HG03378 (cell line): ENCODE measurements around the gene QPRT.
"Not testable (repeated sequence)": the region's sequence is repeated elsewhere in the genome, so short reads cannot be mapped to it uniquely, and the experiment has no call there.

Experiments used
- ATAC-seq: cut with Tn5 transposase; IDR thresholded peaks from one replicate; pipeline ENCODE4 v1.9.1; 2021; ENCODE audit warnings: mild to moderate bottlenecking, moderate library complexity; ENCODE audit not compliant: unreplicated experiment

QPRT gene

GRCh38 chr16:29678691-29679267, at the start of gene QPRT:
QPRT (plus strand) TSS chr16:29679180; CDS start chr16:29679198, 18 bp downstream.
- ATAC-seq: no peak

GRCh38 chr16:29629318-29629717, 49.7 kb upstream of the QPRT start:
- not testable (repeated sequence) for ATAC-seq

- not testable (repeated sequence) for ATAC-seq
These were observed 47.3 kb upstream of the QPRT start for GRCh38 chr16:29631658-29632057.

- ATAC-seq: not testable (repeated sequence)
These were observed 43.1 kb upstream of the QPRT start for GRCh38 chr16:29635902-29636301.

GRCh38 chr16:29636368-29636767, 42.6 kb upstream of the QPRT start:
- not testable (repeated sequence) for ATAC-seq

GRCh38 chr16:29638751-29639150, 40.2 kb upstream of the QPRT start:
- not testable (repeated sequence) for ATAC-seq

GRCh38 chr16:29641561-29641960, 37.4 kb upstream of the QPRT start:
- no peak for ATAC-seq

GRCh38 chr16:29643596-29643995, 35.4 kb upstream of the QPRT start:
- no peak for ATAC-seq

- ATAC-seq: peak; percentile 35
These were observed 34.6 kb upstream of the QPRT start for GRCh38 chr16:29644338-29644857.

- no peak for ATAC-seq
These were observed 33.8 kb upstream of the QPRT start for GRCh38 chr16:29644973-29645693.

GRCh38 chr16:29645694-29646187, 33.2 kb upstream of the QPRT start:
- ATAC-seq: no peak

- ATAC-seq: no peak
These were observed 32.0 kb upstream of the QPRT start for GRCh38 chr16:29646947-29647346.

GRCh38 chr16:29649588-29650494, 29.1 kb upstream of the QPRT start:
- no peak for ATAC-seq

- ATAC-seq: no peak
These were observed 28.2 kb upstream of the QPRT start for GRCh38 chr16:29650771-29651170.

GRCh38 chr16:29651774-29652349, 27.1 kb upstream of the QPRT start:
- ATAC-seq: no peak

- no peak for ATAC-seq
These were observed 25.5 kb upstream of the QPRT start for GRCh38 chr16:29653471-29653870.

- ATAC-seq: not testable (repeated sequence)
These were observed 25.1 kb upstream of the QPRT start for GRCh38 chr16:29653890-29654289.

GRCh38 chr16:29656688-29657523, 22.1 kb upstream of the QPRT start:
- no peak for ATAC-seq

GRCh38 chr16:29658705-29659104, 20.3 kb upstream of the QPRT start:
- no peak for ATAC-seq
